HepG2 (cell line): ENCODE data around the gene VPS52. TPM values are rescaled to one million over a fixed set of nuclear protein-coding genes. Genes with fewer than 3 reads are reported as not detected.

Experiments used
- ARNT2 ChIP-seq: sonication (generic); formaldehyde crosslinking; IDR thresholded peaks from 2 replicates; pipeline ENCODE4 v1.8.0; 2022; ENCODE audit warnings: mild to moderate bottlenecking, low read depth, missing genetic modification reagents, moderate library complexity
- DR1 ChIP-seq: sonication (generic); formaldehyde crosslinking; IDR thresholded peaks from 2 replicates; pipeline ENCODE4 v1.8.0; 2021; ENCODE audit warnings: mild to moderate bottlenecking, missing genetic modification reagents, inconsistent platforms
- FLYWCH1 ChIP-seq: sonication (generic); formaldehyde crosslinking; IDR thresholded peaks from 2 replicates; pipeline ENCODE4 v1.8.1; 2023; ENCODE audit warnings: mild to moderate bottlenecking, missing genetic modification reagents
- FOXK1 ChIP-seq: sonication (generic); formaldehyde crosslinking; IDR thresholded peaks from 2 replicates; pipeline ENCODE4 v1.4.0; 2020; ENCODE audit warnings: low read depth, missing genetic modification reagents, borderline replicate concordance
- NR2C2 ChIP-seq: sonication (generic); formaldehyde crosslinking; IDR thresholded peaks from 2 replicates; pipeline ENCODE4 v1.4.0; 2020; ENCODE audit warnings: missing genetic modification reagents, mild to moderate bottlenecking, moderate library complexity, borderline replicate concordance
- PATZ1 ChIP-seq: sonication (generic); formaldehyde crosslinking; IDR thresholded peaks from 2 replicates; pipeline ENCODE4 v1.4.0; 2020; ENCODE audit warnings: missing genetic modification reagents
- PPARG ChIP-seq: conservative IDR thresholded peaks from 2 replicates; pipeline ENCODE4 v1.6.1; 2016; ENCODE audit warnings: missing biosample characterization, missing genetic modification reagents
- SOX13 ChIP-seq, 3 experiments: fragments of 450-650 bp in 1 of 3; sonication (generic) in 1 of 3; formaldehyde crosslinking in 1 of 3; IDR thresholded peaks in 2 of 3; conservative IDR thresholded peaks in 1 of 3; 2 replicates each; pipeline versions ENCODE4 v1.5.0 to v1.6.1; 2016 to 2020; ENCODE audit warnings: antibody characterized with exemption in 1 of 3, mild to moderate bottlenecking in 1 of 3, missing compliant biosample characterization in 1 of 3, missing genetic modification reagents in 1 of 3, moderate library complexity in 1 of 3
- SP5 ChIP-seq: IDR thresholded peaks from 2 replicates; pipeline ENCODE4 v1.6.1; 2016; ENCODE audit warnings: low read depth, borderline replicate concordance
- YEATS4 ChIP-seq: sonication (generic); formaldehyde crosslinking; IDR thresholded peaks from 2 replicates; pipeline ENCODE4 v1.4.0; 2020; ENCODE audit warnings: missing genetic modification reagents, borderline replicate concordance
- ZBTB4 ChIP-seq: sonication (generic); formaldehyde crosslinking; IDR thresholded peaks from 2 replicates; pipeline ENCODE4 v1.4.0; 2020; ENCODE audit warnings: missing genetic modification reagents, mild to moderate bottlenecking, borderline replicate concordance
- ZFP41 ChIP-seq: sonication (generic); formaldehyde crosslinking; IDR thresholded peaks from 2 replicates; pipeline ENCODE4 v1.4.0; 2020; ENCODE audit warnings: mild to moderate bottlenecking, missing genetic modification reagents, borderline replicate concordance
- ZNF224 ChIP-seq: sonication (generic); formaldehyde crosslinking; IDR thresholded peaks from 2 replicates; pipeline ENCODE4 v1.5.0; 2020; ENCODE audit warnings: mild to moderate bottlenecking, missing genetic modification reagents
- ZNF225 ChIP-seq: sonication (generic); formaldehyde crosslinking; IDR thresholded peaks from 2 replicates; pipeline ENCODE4 v1.4.0; 2020; ENCODE audit warnings: mild to moderate bottlenecking, missing genetic modification reagents
- ZNF557 ChIP-seq: sonication (generic); formaldehyde crosslinking; IDR thresholded peaks from 2 replicates; pipeline ENCODE4 v1.4.0; 2020; ENCODE audit warnings: missing genetic modification reagents
- ZXDC ChIP-seq: sonication (generic); formaldehyde crosslinking; IDR thresholded peaks from 2 replicates; pipeline ENCODE4 v1.5.0; 2020; ENCODE audit warnings: mild to moderate bottlenecking, missing genetic modification reagents
- polyA plus RNA-seq, 8 experiments: library from polyadenylated mRNA; depleted of rRNA in 3 of 8; stranded (reverse) in 7 of 8; unstranded in 1 of 8; fragments of >200 nt; fragmentation: Illumina TruSeq in 4 of 8; extraction: Trizol in 4 of 8; gene quantifications; 2 replicates each; pipeline versions ENCODE4 v1.2.1 to v1.2.3, GENCODE V29; 2011 to 2016; ENCODE audit warnings: low read depth in 4 of 8, missing spikeins in 1 of 8, mixed read lengths in 1 of 8; ENCODE audit not compliant: insufficient read depth in 1 of 8
- total RNA-seq, 5 experiments: library from RNA; depleted of rRNA; stranded (reverse); fragments of >200 nt; fragmentation: Illumina TruSeq; extraction: Trizol; gene quantifications; 2 replicates each; pipeline ENCODE4 v1.2.3, GENCODE V29; 2016; ENCODE audit warnings: low read depth in 1 of 5

Gene VPS52
- total and polyA plus RNA-seq, 2 of the 13 experiments (the other 11 are each of a cell fraction or from before 2014, with no cell fraction given), result 48.9 to 85.5 TPM

GRCh38 chr6:33314515-33314942, 42.9 kb upstream of the VPS52 start (continued):
- TF ChIP-seq ZXDC (CRISPR knock-in tag) (no peak), ZBTB4 (CRISPR knock-in tag) (no peak), YEATS4 (CRISPR knock-in tag) (no peak), PATZ1 (peak; percentile 81), NR2C2 (CRISPR knock-in tag) (peak; percentile 95), SOX13 (IDR thresholded peaks at IDR 0.05) (no peak), SOX13 (CRISPR knock-in tag; conservative IDR thresholded peaks at IDR 0.05 in 1 of 2, IDR thresholded peaks at IDR 0.05 in 1 of 2) (no peak), FLYWCH1 (CRISPR knock-in tag) (no peak), DR1 (no peak), ARNT2 (no peak), ZFP41 (no peak), ZNF557 (CRISPR knock-in tag) (no peak), FOXK1 (CRISPR knock-in tag) (0 out of 2 replicates have a peak, but pooled peaks have one; percentile 17), ZNF224 (CRISPR knock-in tag) (no peak), SP5 (CRISPR knock-in tag) (peak; percentile 37; the same call in 1 of the 2 replicates), ZNF225 (CRISPR knock-in tag) (no peak), PPARG (CRISPR knock-in tag) (peak; percentile 37; the same call in 1 of the 2 replicates)
